HCT116 (cell line): ENCODE measurements around the gene IL1RAP.

Experiments used
- CTCF ChIP-seq, 3 experiments: fragments of 200-600 bp in 1 of 3; sonication (generic) in 1 of 3; IDR thresholded peaks in 2 of 3; conservative IDR thresholded peaks in 1 of 3; 2 replicates each; pipeline ENCODE4 v1.5.1; 2012 to 2017; ENCODE audit warnings: low read depth in 2 of 3, low read length in 2 of 3, antibody characterized with exemption in 1 of 3, borderline replicate concordance in 1 of 3, control low read depth in 1 of 3, mild to moderate bottlenecking in 1 of 3, mixed read lengths in 1 of 3, mixed run types in 1 of 3, moderate library complexity in 1 of 3; ENCODE audit not compliant: insufficient read depth in 1 of 3
- FOSL1 ChIP-seq: IDR thresholded peaks from 2 replicates; pipeline ENCODE4 v1.6.1; 2012; ENCODE audit warnings: low read depth
- MAX ChIP-seq: IDR thresholded peaks from 2 replicates; pipeline ENCODE4 v1.6.1; 2012
- POLR2A ChIP-seq: IDR thresholded peaks from 2 replicates; pipeline ENCODE4 v1.7.0; 2011; ENCODE audit warnings: borderline replicate concordance; ENCODE audit not compliant: insufficient read depth, insufficient read length; ENCODE audit errors: extremely low read depth
- POLR2AphosphoS5 ChIP-seq: IDR thresholded peaks from 2 replicates; pipeline ENCODE4 v1.6.1; 2011; ENCODE audit warnings: mild to moderate bottlenecking, low read depth, low read length, moderate library complexity
- SIN3A ChIP-seq: IDR thresholded peaks from 2 replicates; pipeline ENCODE4 v1.6.1; 2012; ENCODE audit warnings: low read depth
- TCF7L2 ChIP-seq: IDR thresholded peaks from 2 replicates; pipeline ENCODE4 v1.7.0; 2011; ENCODE audit warnings: borderline replicate concordance, inconsistent platforms; ENCODE audit not compliant: insufficient read depth, insufficient read length; ENCODE audit errors: extremely low read depth
- ZBTB33 ChIP-seq: IDR thresholded peaks from 2 replicates; pipeline ENCODE4 v1.6.1; 2011; ENCODE audit warnings: mild to moderate bottlenecking, low read length, moderate library complexity; ENCODE audit not compliant: insufficient replicate concordance; ENCODE audit errors: extremely low read depth

GRCh38 chr3:190513409-190514370, at the start of gene IL1RAP:
- peak; percentile 13 to 47 (median 43); a peak in 4 of 6 replicates for TF ChIP-seq CTCF (IDR thresholded peaks at IDR 0.05 in 2 of 3, conservative IDR thresholded peaks at IDR 0.05 in 1 of 3; ENCODE audit: borderline replicate concordance in 1 of 3, insufficient read depth in 1 of 3, low read depth in 2 of 3, low read length in 2 of 3)
- peak; percentile 52 for TF ChIP-seq POLR2A
- TF ChIP-seq MAX = peak; percentile 77
- TF ChIP-seq ZBTB33 = no peak
- no peak for TF ChIP-seq TCF7L2
- TF ChIP-seq FOSL1 = no peak
- peak; percentile 84 for TF ChIP-seq POLR2AphosphoS5
- 0 out of 2 replicates have a peak, but pooled peaks have one; percentile 38 for TF ChIP-seq SIN3A
